T-cell (primary cell): Measurements from ENCODE around the gene SINHCAF. TPM values are rescaled to one million over a fixed set of nuclear protein-coding genes. Genes with fewer than 3 reads are reported as not detected.
A peak's percentile ranks its signal among the peaks of the same experiment; 100 is the strongest.

ENCODE experiments used
- ATAC-seq, 4 experiments: fragments of 200-7000 bp in 3 of 4; fragments of 150-1000 bp in 1 of 4; cut with Tn5 transposase; replicated peaks in 1 of 4; 1 replicate in 3 of 4; 2 replicates in 1 of 4; pipeline ENCODE4 v1.10.0; 2021; ENCODE audit warnings: moderate library complexity in 3 of 4, mild to moderate bottlenecking in 2 of 4, moderate number of reproducible peaks in 1 of 4
- CTCF ChIA-PET, 2 donors: fragments of 300-600 bp; sonication (Branson Sonifier 250); formaldehyde crosslinking; loops; one replicate each; lab custom pipeline; 2022; ENCODE audit warnings: antibody characterized with exemption in 2 of 2; lab: Charles Lee
- POLR2A ChIA-PET, 2 donors: fragments of 300-600 bp; sonication (Branson Sonifier 250); formaldehyde crosslinking; loops; one replicate each; lab custom pipeline; 2022; ENCODE audit warnings: antibody characterized with exemption in 2 of 2; lab: Charles Lee
- DNase-seq, 35 experiments: peaks; one replicate each; pipeline versions ENCODE4 v3.0.0 to v3.0.0-alpha.2; 2013 to 2023
- H3K27ac ChIP-seq: one replicate; pipeline ENCODE4 v1.5.1; 2013; ENCODE audit warnings: low read length
- H3K27me3 ChIP-seq, 2 experiments: replicated peaks in 1 of 2; 1 replicate in 1 of 2; 2 replicates in 1 of 2; pipeline versions ENCODE4 v1.6.1 to v1.7.0; 2013; ENCODE audit warnings: low read length in 1 of 2, mixed read lengths in 1 of 2; ENCODE audit not compliant: control insufficient read depth in 2 of 2, insufficient read depth in 2 of 2; ENCODE audit errors: extremely low read depth in 1 of 2
- H3K36me3 ChIP-seq, 2 donors: 1 replicate in 1 of 2; 2 replicates in 1 of 2; pipeline versions ENCODE4 v1.6.1 to v1.7.0; 2013; ENCODE audit warnings: low read length in 1 of 2; ENCODE audit not compliant: control insufficient read depth in 2 of 2, insufficient read depth in 1 of 2; ENCODE audit errors: extremely low read depth in 1 of 2
- H3K4me1 ChIP-seq, 2 experiments: 1 replicate in 1 of 2; 2 replicates in 1 of 2; pipeline versions ENCODE4 v1.6.1 to v1.7.0; 2013; ENCODE audit warnings: low read length in 2 of 2, mixed read lengths in 1 of 2; ENCODE audit not compliant: insufficient read depth in 2 of 2, control insufficient read depth in 1 of 2; ENCODE audit errors: extremely low read depth in 1 of 2
- H3K4me3 ChIP-seq, 2 donors: 1 replicate in 1 of 2; 2 replicates in 1 of 2; pipeline versions ENCODE4 v1.5.1 to v1.7.0; 2013; ENCODE audit warnings: mild to moderate bottlenecking in 2 of 2, low read length in 1 of 2, moderate library complexity in 1 of 2; ENCODE audit not compliant: control insufficient read depth in 1 of 2; ENCODE audit errors: extremely low read depth in 1 of 2
- H3K9me3 ChIP-seq: 2 replicates; pipeline ENCODE4 v1.7.0; 2013
- H3K27ac Mint-ChIP-seq, 2 donors: one replicate each; pipeline ENCODE4 v1.8.0; 2020 to 2021; ENCODE audit warnings: mild to moderate bottlenecking in 2 of 2, mixed read lengths in 2 of 2
- H3K27me3 Mint-ChIP-seq, 2 donors: one replicate each; pipeline ENCODE4 v1.8.0; 2021 to 2022; ENCODE audit warnings: mixed read lengths in 2 of 2
- H3K36me3 Mint-ChIP-seq: one replicate; pipeline ENCODE4 v1.8.0; 2021; ENCODE audit warnings: mixed read lengths
- H3K4me1 Mint-ChIP-seq, 3 donors: one replicate each; pipeline ENCODE4 v1.8.0; 2020 to 2022; ENCODE audit warnings: mixed read lengths in 3 of 3, mild to moderate bottlenecking in 1 of 3
- H3K4me3 Mint-ChIP-seq, 3 donors: one replicate each; pipeline ENCODE4 v1.8.0; 2020 to 2022; ENCODE audit warnings: mild to moderate bottlenecking in 3 of 3, mixed read lengths in 3 of 3, moderate library complexity in 3 of 3
- H3K9me3 Mint-ChIP-seq, 3 donors: one replicate each; pipeline ENCODE4 v1.8.0; 2020 to 2022; ENCODE audit warnings: mixed read lengths in 3 of 3
- WGBS: methylation state at CpG from one replicate; pipeline ENCODE4 v1.1.5; 2013; ENCODE audit warnings: missing lambda C conversion rate; ENCODE audit not compliant: insufficient coverage; 5-methylcytosine and 5-hydroxymethylcytosine counted together
- total RNA-seq, 35 experiments: library from RNA in 6 of 35; stranded (reverse) in 6 of 35; fragments of 120-200 nt in 1 of 35; gene quantifications; one replicate each; pipeline versions ENCODE4 v1.2.1 to v1.2.4 and lab custom pipeline; 2013 to 2026

SINHCAF gene
- total RNA-seq, 5 donors from 2014 or later (not counting 1 experiment from before 2014, with no cell fraction given), result 70.3 to 93.2 (median 85.0) TPM

DNA sequence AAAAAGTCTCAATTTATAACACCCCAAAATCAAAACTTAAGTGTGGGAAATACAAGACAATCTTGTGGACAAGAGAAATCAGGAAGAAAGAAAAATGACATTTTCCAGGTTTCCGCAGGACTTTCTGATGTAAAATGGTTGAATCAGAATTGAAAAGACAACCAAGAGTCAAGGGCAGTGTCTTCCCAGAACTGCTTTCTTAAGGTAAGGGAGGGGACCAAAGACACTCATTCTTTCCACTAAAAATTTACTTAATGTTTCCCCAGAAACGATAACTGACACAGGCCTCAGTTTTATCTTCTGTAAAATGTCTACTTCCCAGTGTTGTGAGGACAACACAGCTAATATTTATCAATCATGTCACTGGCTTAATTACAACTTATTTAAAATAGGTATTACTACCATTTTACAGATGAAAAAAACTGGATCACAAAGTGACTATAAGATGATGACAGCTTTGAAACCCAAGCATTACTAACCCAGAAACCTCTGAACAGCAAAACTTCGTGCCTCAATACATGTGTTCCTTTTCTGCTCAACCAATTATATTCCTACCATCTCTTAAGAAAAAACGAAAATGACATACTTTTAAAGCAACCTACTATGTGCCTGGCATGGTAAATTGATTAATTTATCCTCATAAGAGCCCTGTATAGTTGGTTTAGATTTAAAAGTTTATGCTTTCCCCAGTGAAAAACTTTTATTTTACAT is 4.6 kb downstream of the SINHCAF start:
- peaks cover 22 to 28% of the 10 kb centered on the region in 2 experiments for H3K4me1 ChIP-seq
- no CpG with 5 or more reads among the region's 4 CpGs for WGBS
- ATAC-seq, result no peak

DNA sequence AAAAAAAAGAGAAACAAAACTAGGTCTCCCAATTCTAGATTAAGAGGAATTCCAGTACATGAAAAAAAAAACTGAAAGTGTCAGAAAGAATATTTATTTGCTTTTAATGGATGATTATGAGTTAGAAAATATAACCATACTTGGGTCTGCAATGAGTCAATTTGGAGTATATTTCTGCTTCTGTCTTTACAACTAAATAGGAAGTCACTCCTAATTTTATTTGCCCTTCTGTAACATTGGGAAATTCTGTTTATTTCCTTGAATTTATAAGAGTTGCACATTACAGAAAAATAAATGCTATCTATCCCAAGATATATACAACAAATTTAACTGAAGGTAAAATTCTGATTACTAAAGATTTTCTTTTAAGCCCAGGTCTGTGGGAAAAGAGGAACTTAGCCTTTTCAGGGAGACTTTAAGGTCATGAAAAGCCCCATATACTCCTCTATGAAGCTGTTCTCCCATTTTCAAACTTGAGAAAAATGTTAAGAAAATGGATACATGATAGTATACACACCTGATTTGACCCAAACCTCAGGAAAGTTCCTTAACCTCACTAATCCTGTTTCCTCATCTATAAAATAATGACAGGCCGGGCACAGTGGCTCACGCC is 7.2 kb downstream of the SINHCAF start:
- Histone ChIP-seq H3K4me1 (peaks cover 26 to 31% of the 10 kb centered on the region in 2 experiments), H3K27me3 (no peaks in the 10 kb centered on the region), H3K27ac (no peak overlapping the region), H3K9me3 (no peaks in the 10 kb centered on the region), H3K4me3 (no peak overlapping the region), H3K36me3 (no peaks in the 10 kb centered on the region)
- WGBS, result 90% methylated on average over 2 of the region's 2 CpGs
- no peak for ATAC-seq
- Mint-ChIP-seq H3K36me3 (peaks cover 7% of the 10 kb centered on the region), H3K9me3 (no peaks in the 10 kb centered on the region), H3K4me1 (peaks cover 84 to 89% (median 88%) of the 10 kb centered on the region in 3 donors), H3K27me3 (no peaks in the 10 kb centered on the region), H3K27ac (peak overlapping the region; percentile 89), H3K4me3 (peak overlapping the region; percentile 74 to 80 (median 79))
- DNase-seq, result no peak
- ChIA-PET CTCF (interaction anchor here in 1 of 2 donors (0.6 to 1.6 kb wide), 3 partner anchors 47 to 438 kb away, joined by 3 to 4 read pairs (median 3); partner anchors contain the start of gene ETFBKMT), POLR2A (no interaction called here)

More for the DNA sequence above, 4.6 kb downstream of the SINHCAF start:
- DNase-seq, result no peak
- no peak overlapping the region for H3K27ac ChIP-seq
- Mint-ChIP-seq H3K36me3 (no peaks in the 10 kb centered on the region), H3K4me1 (peaks cover 65 to 79% (median 74%) of the 10 kb centered on the region in 3 donors), H3K27ac (peak overlapping the region; percentile 84 to 85), H3K27me3 (no peaks in the 10 kb centered on the region), H3K4me3 (peak overlapping the region; percentile 18 to 92 (median 61)), H3K9me3 (no peaks in the 10 kb centered on the region)
- H3K27me3 ChIP-seq, result no peaks in the 10 kb centered on the region
- H3K4me3 ChIP-seq, result no peak overlapping the region
- H3K36me3 ChIP-seq, result no peaks in the 10 kb centered on the region
- H3K9me3 ChIP-seq, result no peaks in the 10 kb centered on the region
- ChIA-PET CTCF (interaction anchor here (0.5 to 1.1 kb wide), 3 partner anchors 15 to 1332 kb away, joined by 3 to 6 read pairs (median 4); no protein-coding TSS in a partner anchor), POLR2A (interaction anchor here in 1 of 2 donors (0.6 kb wide), 1 partner anchor 10 kb away, joined by 3 read pairs; no protein-coding TSS in a partner anchor)

DNA sequence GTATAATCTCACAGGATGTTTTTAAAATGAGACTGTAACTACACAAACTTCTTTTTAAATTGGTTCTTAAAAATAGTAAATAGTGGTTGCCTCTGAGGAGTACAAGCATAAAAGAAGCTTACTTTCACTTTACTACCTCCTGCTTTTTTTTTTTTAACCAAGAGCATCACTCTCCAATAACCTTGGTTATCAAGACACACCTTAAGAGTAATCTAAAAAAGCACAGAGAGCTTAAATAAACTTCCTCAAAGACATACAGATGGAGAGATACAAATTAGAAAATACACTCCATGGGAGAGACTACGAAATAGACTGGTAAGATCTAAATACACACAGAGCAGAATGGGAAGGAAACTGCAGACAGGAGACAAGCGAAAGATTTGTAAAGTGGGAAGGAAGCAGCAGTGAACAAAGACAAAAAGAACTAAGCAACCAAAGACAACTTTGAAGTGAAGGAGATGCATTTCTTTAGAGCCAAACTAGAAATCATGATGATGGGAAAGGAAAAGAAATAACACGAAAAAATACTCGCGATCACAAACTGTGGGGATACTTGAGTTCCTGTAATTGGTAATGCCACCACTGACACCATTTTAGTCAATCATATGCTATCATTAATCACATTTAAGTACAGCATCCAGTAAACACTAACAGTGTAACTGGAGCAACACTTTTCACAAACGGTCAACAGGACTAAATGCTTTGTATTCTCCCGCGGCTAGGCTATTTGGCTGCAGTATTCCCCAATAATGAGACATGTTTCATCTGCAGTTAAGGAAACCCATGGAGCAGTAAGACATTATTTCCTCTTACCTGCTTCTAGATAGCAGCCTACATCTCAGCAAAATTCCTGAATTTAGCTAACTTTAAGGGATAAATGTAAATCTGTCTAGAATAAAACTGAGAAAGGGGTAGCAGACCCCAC is 8.2 kb downstream of the SINHCAF start:
- 6% methylated on average over 2 of the region's 8 CpGs for WGBS
- Histone ChIP-seq H3K27ac (peak overlapping the region; percentile 57), H3K36me3 (no peaks in the 10 kb centered on the region), H3K4me1 (peaks cover 22 to 27% of the 10 kb centered on the region in 2 experiments), H3K9me3 (no peaks in the 10 kb centered on the region), H3K27me3 (no peaks in the 10 kb centered on the region), H3K4me3 (peak overlapping the region; percentile 31 to 35)
- H3K4me3 Mint-ChIP-seq, result peak overlapping the region; percentile 74 to 80 (median 79)
- DNase-seq, result peak in 1 of 35 experiments; percentile 41
- POLR2A ChIA-PET, result interaction anchor here (0.5 to 0.9 kb wide), 4 partner anchors 9 to 1337 kb away, joined by 4 to 7 read pairs (median 6); no protein-coding TSS in a partner anchor
- peaks cover 81 to 87% (median 83%) of the 10 kb centered on the region in 3 donors for H3K4me1 Mint-ChIP-seq
- peak overlapping the region; percentile 89 for H3K27ac Mint-ChIP-seq
- H3K9me3 Mint-ChIP-seq, result no peaks in the 10 kb centered on the region
- H3K36me3 Mint-ChIP-seq, result peaks cover 8% of the 10 kb centered on the region
- ATAC-seq, result peak; percentile 59 to 83 (median 70)
- no peaks in the 10 kb centered on the region for H3K27me3 Mint-ChIP-seq
- CTCF ChIA-PET, result interaction anchor here in 1 of 2 donors (0.5 to 0.7 kb wide), 4 partner anchors 8 to 466 kb away, joined by 3 to 8 read pairs (median 3); partner anchors contain the start of gene SINHCAF

DNA sequence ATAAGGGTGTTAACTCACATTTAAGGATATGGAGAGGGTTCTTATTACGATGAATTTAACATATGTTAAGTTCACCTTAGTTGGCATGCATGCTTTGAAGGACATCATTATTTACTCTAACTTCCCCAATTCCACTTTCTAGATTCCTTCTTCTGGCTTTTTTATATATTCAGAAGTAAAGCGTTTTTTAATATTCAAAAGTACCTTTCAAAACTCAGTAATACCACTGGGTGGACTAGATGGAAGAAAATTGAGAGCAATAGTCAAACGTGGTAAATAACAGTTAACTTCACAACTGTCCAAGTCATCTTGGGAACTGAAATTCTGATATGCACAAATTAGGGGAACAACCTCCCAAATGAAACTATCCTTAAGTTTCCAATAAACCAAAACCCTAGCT is 9.1 kb downstream of the SINHCAF start:
- POLR2A ChIA-PET, result interaction anchor here (0.6 to 0.9 kb wide), 4 partner anchors 9 to 1338 kb away, joined by 3 to 7 read pairs (median 4); no protein-coding TSS in a partner anchor
- Mint-ChIP-seq H3K36me3 (peaks cover 16% of the 10 kb centered on the region), H3K4me3 (peak overlapping the region; percentile 74 to 80 (median 79)), H3K27me3 (no peaks in the 10 kb centered on the region), H3K4me1 (peaks cover 82 to 87% (median 84%) of the 10 kb centered on the region in 3 donors), H3K9me3 (no peaks in the 10 kb centered on the region), H3K27ac (peak overlapping the region; percentile 89)
- no peaks in the 10 kb centered on the region for H3K36me3 ChIP-seq
- CTCF ChIA-PET, result interaction anchor here (0.5 to 1.1 kb wide), 6 partner anchors 9 to 1085 kb away, joined by 3 to 8 read pairs (median 3); partner anchors contain the start of gene SINHCAF (in 1 of the 2)
- peak overlapping the region; percentile 57 for H3K27ac ChIP-seq
- no peaks in the 10 kb centered on the region for H3K27me3 ChIP-seq
- DNase-seq (no peak), ATAC-seq (no peak)
- H3K4me1 ChIP-seq, result peaks cover 20 to 27% of the 10 kb centered on the region in 2 experiments
- WGBS, result no CpG with 5 or more reads among the region's 3 CpGs
- no peaks in the 10 kb centered on the region for H3K9me3 ChIP-seq
- peak overlapping the region in 1 of 2 donors; percentile 31 for H3K4me3 ChIP-seq

DNA sequence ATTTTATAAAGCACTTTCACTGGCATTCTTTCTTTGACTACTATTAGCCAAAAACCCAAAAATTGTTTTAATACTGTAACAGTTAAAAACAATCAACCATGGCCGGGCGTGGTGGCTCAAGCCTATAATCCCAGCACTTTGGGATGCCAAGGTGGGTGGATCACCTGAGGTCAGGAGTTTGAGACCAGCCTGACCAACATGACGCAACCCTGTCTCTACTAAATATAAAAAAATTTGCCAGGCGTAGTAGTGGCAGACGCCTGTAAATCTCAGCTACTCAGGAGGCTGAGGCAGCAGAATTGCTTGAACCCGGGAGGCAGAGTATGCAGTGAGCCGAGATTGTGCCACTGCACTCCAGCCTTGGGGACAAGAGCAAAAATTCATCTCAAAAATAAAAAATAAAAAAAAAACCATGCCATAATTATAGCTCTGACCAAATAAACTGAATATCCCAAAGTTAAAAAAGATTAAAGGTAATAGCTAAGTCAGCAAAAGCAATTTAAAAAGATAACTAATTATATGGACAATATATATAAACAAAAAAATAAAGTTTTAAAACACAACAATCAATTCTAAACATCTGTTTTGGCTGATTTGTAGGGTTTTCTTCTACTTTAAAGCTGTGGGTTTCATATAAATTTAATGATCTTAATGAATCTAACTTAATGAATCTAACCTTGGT is 10.0 kb downstream of the SINHCAF start:
- Mint-ChIP-seq H3K4me1 (peaks cover 79 to 85% (median 80%) of the 10 kb centered on the region in 3 donors), H3K27me3 (no peaks in the 10 kb centered on the region), H3K36me3 (peaks cover 22% of the 10 kb centered on the region), H3K27ac (peak overlapping the region in 1 of 2 donors; percentile 20), H3K4me3 (peak overlapping the region in 1 of 3 donors; percentile 79), H3K9me3 (no peaks in the 10 kb centered on the region)
- H3K9me3 ChIP-seq, result no peaks in the 10 kb centered on the region
- H3K27me3 ChIP-seq, result no peaks in the 10 kb centered on the region
- WGBS, result 77% methylated on average over 4 of the region's 7 CpGs
- DNase-seq (no peak), ATAC-seq (no peak)
- ChIA-PET CTCF (interaction anchor here (0.6 to 1.1 kb wide), 3 partner anchors 10 to 64 kb away, joined by 3 to 6 read pairs (median 3); partner anchors contain the start of gene SINHCAF (in 1 of the 2)), POLR2A (interaction anchor here (0.6 to 1.0 kb wide), 2 partner anchors 10 to 17 kb away, joined by 3 read pairs; no protein-coding TSS in a partner anchor)
- H3K27ac ChIP-seq, result no peak overlapping the region
- peaks cover 0 to 6% of the 10 kb centered on the region in 2 donors for H3K36me3 ChIP-seq
- peaks cover 20 to 23% of the 10 kb centered on the region in 2 experiments for H3K4me1 ChIP-seq
- H3K4me3 ChIP-seq, result no peak overlapping the region
